ENCODE results near the gene SPRR4.

GRCh38 chr1:152980676-152981075 is 10.2 kb downstream of the SPRR4 start:
- TF ChIP-seq EZH2 (IDR thresholded peaks at IDR 0.05; ENCODE audit: low read depth) = no peak
- TF ChIP-seq, protein P1, sequence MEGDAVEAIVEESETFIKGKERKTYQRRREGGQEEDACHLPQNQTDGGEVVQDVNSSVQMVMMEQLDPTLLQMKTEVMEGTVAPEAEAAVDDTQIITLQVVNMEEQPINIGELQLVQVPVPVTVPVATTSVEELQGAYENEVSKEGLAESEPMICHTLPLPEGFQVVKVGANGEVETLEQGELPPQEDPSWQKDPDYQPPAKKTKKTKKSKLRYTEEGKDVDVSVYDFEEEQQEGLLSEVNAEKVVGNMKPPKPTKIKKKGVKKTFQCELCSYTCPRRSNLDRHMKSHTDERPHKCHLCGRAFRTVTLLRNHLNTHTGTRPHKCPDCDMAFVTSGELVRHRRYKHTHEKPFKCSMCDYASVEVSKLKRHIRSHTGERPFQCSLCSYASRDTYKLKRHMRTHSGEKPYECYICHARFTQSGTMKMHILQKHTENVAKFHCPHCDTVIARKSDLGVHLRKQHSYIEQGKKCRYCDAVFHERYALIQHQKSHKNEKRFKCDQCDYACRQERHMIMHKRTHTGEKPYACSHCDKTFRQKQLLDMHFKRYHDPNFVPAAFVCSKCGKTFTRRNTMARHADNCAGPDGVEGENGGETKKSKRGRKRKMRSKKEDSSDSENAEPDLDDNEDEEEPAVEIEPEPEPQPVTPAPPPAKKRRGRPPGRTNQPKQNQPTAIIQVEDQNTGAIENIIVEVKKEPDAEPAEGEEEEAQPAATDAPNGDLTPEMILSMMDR (conservative IDR thresholded peaks at IDR 0.05) = no peak

Measured in PC-9 (cell line).